GM12878 (cell line): Measurements from ENCODE around the gene AGPAT2. TPM values are rescaled to one million over a fixed set of nuclear protein-coding genes. Genes with fewer than 3 reads are reported as not detected.

Source experiments
- ATAC-seq: fragments of 200-7000 bp; cut with Tn5 transposase; 3 replicates; pipeline ENCODE4 v1.9.1; 2020; ENCODE audit warnings: mild to moderate bottlenecking, moderate library complexity
- BruUV-seq: library from RNA; stranded (reverse); fragments of 400-500 nt; replicated peaks from 2 replicates; lab custom pipeline; 2021; lab: Mats Ljungman, UMichigan
- CTCF ChIA-PET: fragments of 300-600 bp; sonication (Branson Sonifier 250); formaldehyde crosslinking; extraction: SDS; loops from one replicate; lab custom pipeline; 2021; ENCODE audit warnings: inconsistent platforms; lab: Yijun Ruan, JAX
- POLR2A ChIA-PET: fragments of 350-600 bp; formaldehyde crosslinking; extraction: SDS; loops from one replicate; lab custom pipeline; 2021; ENCODE audit warnings: inconsistent platforms; lab: Charles Lee
- RAD21 ChIA-PET: fragments of 300-600 bp; sonication (Branson Sonifier 250); formaldehyde crosslinking; loops from one replicate; lab custom pipeline; 2023; ENCODE audit warnings: antibody characterized with exemption; ENCODE audit not compliant: unreplicated experiment; lab: Charles Lee
- SMC1A ChIA-PET: fragments of 300-600 bp; sonication (Branson Sonifier 250); formaldehyde crosslinking; loops from one replicate; lab custom pipeline; 2023; ENCODE audit not compliant: unreplicated experiment, uncharacterized antibody; lab: Charles Lee
- DNase-seq: peaks from one replicate; pipeline ENCODE4 v3.0.0-alpha.2; 2011; ENCODE audit warnings: low read depth, low spot score
- FAIRE-seq: peaks from 3 replicates; lab custom pipeline; 2011; peaks lifted over from hg19 to GRCh38; lab: Jason Lieb, UNC
- H2AFZ ChIP-seq: 2 replicates; pipeline ENCODE4 v1.6.0; 2011; ENCODE audit warnings: low read depth, low read length, control low read depth; ENCODE audit not compliant: control insufficient read depth
- H3K27ac ChIP-seq: 2 replicates; pipeline ENCODE4 v1.5.1; 2011; ENCODE audit warnings: control low read depth; ENCODE audit not compliant: control insufficient read depth, insufficient read depth
- H3K27me3 ChIP-seq, 2 experiments: replicated peaks in 1 of 2; 2 replicates each; pipeline versions ENCODE4 v1.6.0 to v1.6.1; 2011; ENCODE audit warnings: low read length in 1 of 2; ENCODE audit not compliant: control insufficient read depth in 2 of 2, insufficient read depth in 2 of 2
- H3K36me3 ChIP-seq, 2 experiments: 2 replicates each; pipeline ENCODE4 v1.5.1; 2011; ENCODE audit warnings: low read length in 1 of 2; ENCODE audit not compliant: control insufficient read depth in 2 of 2, insufficient read depth in 2 of 2
- H3K4me1 ChIP-seq: 2 replicates; pipeline ENCODE4 v1.6.1; 2011; ENCODE audit warnings: mild to moderate bottlenecking, low read length, moderate library complexity, mixed read lengths; ENCODE audit not compliant: control insufficient read depth, insufficient read depth
- H3K4me2 ChIP-seq: 2 replicates; pipeline ENCODE4 v1.6.0; 2011; ENCODE audit warnings: control low read depth; ENCODE audit not compliant: control insufficient read depth, insufficient read depth
- H3K4me3 ChIP-seq: fragments of 200-600 bp; sonication (generic); 2 replicates; pipeline ENCODE4 v1.5.1; 2016
- H3K79me2 ChIP-seq: 2 replicates; pipeline ENCODE4 v1.6.0; 2011; ENCODE audit warnings: low read length; ENCODE audit not compliant: control insufficient read depth, insufficient read depth
- H3K9ac ChIP-seq: 2 replicates; pipeline ENCODE4 v1.8.0; 2011; ENCODE audit warnings: low read length, control low read depth, mixed read lengths; ENCODE audit not compliant: control insufficient read depth, insufficient read depth
- H3K9me3 ChIP-seq: replicated peaks from 3 replicates; pipeline ENCODE4 v1.5.1; 2011; ENCODE audit warnings: mild to moderate bottlenecking, low read length; ENCODE audit not compliant: control insufficient read depth, insufficient read depth
- H4K20me1 ChIP-seq: 2 replicates; pipeline ENCODE4 v1.6.0; 2011; ENCODE audit not compliant: control insufficient read depth, insufficient read depth
- CHD4 ChIP-seq: fragments of 200-600 bp; sonication (generic); IDR thresholded peaks from 2 replicates; pipeline ENCODE4 v1.6.1; 2016; ENCODE audit warnings: mild to moderate bottlenecking
- HCFC1 ChIP-seq: fragments of 150-350 bp; IDR thresholded peaks from 2 replicates; pipeline ENCODE4 v1.6.1; 2014; ENCODE audit warnings: low read length
- POLR2AphosphoS5 ChIP-seq: IDR thresholded peaks from 2 replicates; pipeline ENCODE4 v1.6.1; 2011; ENCODE audit warnings: mild to moderate bottlenecking, low read length, inconsistent platforms
- SMAD5 ChIP-seq: IDR thresholded peaks from 2 replicates; pipeline ENCODE4 v1.6.1; 2016; ENCODE audit warnings: antibody characterized with exemption, low read depth
- WGBS: methylation state at CpG from one replicate; pipeline ENCODE4 v1.1.6; 2016; ENCODE audit warnings: low lambda C conversion rate; ENCODE audit not compliant: insufficient replicate concordance, insufficient coverage; ENCODE audit errors: missing lambda C conversion rate; 5-methylcytosine and 5-hydroxymethylcytosine counted together
- in situ Hi-C: fragments of 300-500 bp; cut with MboI; formaldehyde crosslinking; loops from 9 replicates; pipeline ENCODE4 v1.14.3; 2018; ENCODE audit warnings: mixed read lengths
- intact Hi-C: fragments of 100-400 bp; cut with micrococcal nuclease; formaldehyde crosslinking; loops from one replicate; pipeline ENCODE4 v1.14.2; 2022; ENCODE audit not compliant: unreplicated experiment
- polyA plus RNA-seq, 11 experiments: library from polyadenylated mRNA; depleted of rRNA in 4 of 11; unstranded in 6 of 11; stranded (reverse) in 5 of 11; fragments of >200 nt; fragmentation: Nextera tagmentation in 4 of 11; fragmentation: Illumina TruSeq in 1 of 11; extraction: Ambion mirVana in 4 of 11; extraction: Trizol in 1 of 11; gene quantifications; 1 replicate in 1 of 11; 2 replicates in 10 of 11; pipeline versions ENCODE4 v1.2.1 to v1.2.3, GENCODE V29; 2011 to 2016; ENCODE audit warnings: inconsistent platforms in 2 of 11, missing spikeins in 2 of 11, low read depth in 1 of 11
- total RNA-seq, 4 experiments: library from RNA; depleted of rRNA in 3 of 4; stranded (reverse); fragments of >200 nt in 3 of 4; fragmentation: Illumina TruSeq in 1 of 4; extraction: Trizol in 1 of 4; gene quantifications; 2 replicates each; pipeline versions ENCODE4 v1.2.1 to v1.2.3, GENCODE V29; 2013 to 2021
- TF ChIP-seq, protein P1 (sequence below): IDR thresholded peaks from 2 replicates; pipeline ENCODE4 v1.6.1; 2012; ENCODE audit warnings: low read length, inconsistent platforms

The AGPAT2 gene
- total and polyA plus RNA-seq, 10 of the 15 experiments (the other 5 are each of a cell fraction or from before 2014, with no cell fraction given) = 0.10 to 28.5 (median 18.2) TPM

- Histone ChIP-seq H3K27me3 (no peaks in the 10 kb centered on the region), H3K4me1 (peaks cover 24% of the 10 kb centered on the region), H3K79me2 (no peaks in the 10 kb centered on the region), H3K36me3 (no peaks in the 10 kb centered on the region), H3K4me3 (no peak overlapping the region), H3K9ac (no peak overlapping the region), H2AFZ (no peak overlapping the region), H3K4me2 (no peak overlapping the region), H3K9me3 (no peaks in the 10 kb centered on the region), H4K20me1 (no peaks in the 10 kb centered on the region), H3K27ac (no peak overlapping the region)
- CTCF ChIA-PET = no interaction called here
- 60% methylated on average over 10 of the region's 11 CpGs for WGBS
- POLR2A ChIA-PET = interaction anchor here (0.8 kb wide), 1 partner anchor 31 kb away, joined by 3 read pairs; no protein-coding TSS in a partner anchor
- SMC1A ChIA-PET = interaction anchor here (0.7 kb wide), 1 partner anchor 11 kb away, joined by 3 read pairs; no protein-coding TSS in a partner anchor
- in situ Hi-C loops = no loop called here
- TF ChIP-seq POLR2AphosphoS5 = no peak
- no peak for TF ChIP-seq SMAD5
- TF ChIP-seq CHD4 = no peak
- TF ChIP-seq, protein P1, sequence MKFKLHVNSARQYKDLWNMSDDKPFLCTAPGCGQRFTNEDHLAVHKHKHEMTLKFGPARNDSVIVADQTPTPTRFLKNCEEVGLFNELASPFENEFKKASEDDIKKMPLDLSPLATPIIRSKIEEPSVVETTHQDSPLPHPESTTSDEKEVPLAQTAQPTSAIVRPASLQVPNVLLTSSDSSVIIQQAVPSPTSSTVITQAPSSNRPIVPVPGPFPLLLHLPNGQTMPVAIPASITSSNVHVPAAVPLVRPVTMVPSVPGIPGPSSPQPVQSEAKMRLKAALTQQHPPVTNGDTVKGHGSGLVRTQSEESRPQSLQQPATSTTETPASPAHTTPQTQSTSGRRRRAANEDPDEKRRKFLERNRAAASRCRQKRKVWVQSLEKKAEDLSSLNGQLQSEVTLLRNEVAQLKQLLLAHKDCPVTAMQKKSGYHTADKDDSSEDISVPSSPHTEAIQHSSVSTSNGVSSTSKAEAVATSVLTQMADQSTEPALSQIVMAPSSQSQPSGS = no peak
- TF ChIP-seq HCFC1 = no peak
- intact Hi-C loops = no loop called here
- BruUV-seq = no TSS peak
- RAD21 ChIA-PET = interaction anchor here (0.6 to 1.2 kb wide), 4 partner anchors 43 to 282 kb away, joined by 3 read pairs; no protein-coding TSS in a partner anchor
- no peak for ATAC-seq
- no peak for FAIRE-seq
- DNase-seq = no peak
Measured at GRCh38 chr9:136698635-136699246, 11.5 kb upstream of the AGPAT2 start.
